Measurements from ENCODE around the gene PDE1C.

The PDE1C gene

DNA sequence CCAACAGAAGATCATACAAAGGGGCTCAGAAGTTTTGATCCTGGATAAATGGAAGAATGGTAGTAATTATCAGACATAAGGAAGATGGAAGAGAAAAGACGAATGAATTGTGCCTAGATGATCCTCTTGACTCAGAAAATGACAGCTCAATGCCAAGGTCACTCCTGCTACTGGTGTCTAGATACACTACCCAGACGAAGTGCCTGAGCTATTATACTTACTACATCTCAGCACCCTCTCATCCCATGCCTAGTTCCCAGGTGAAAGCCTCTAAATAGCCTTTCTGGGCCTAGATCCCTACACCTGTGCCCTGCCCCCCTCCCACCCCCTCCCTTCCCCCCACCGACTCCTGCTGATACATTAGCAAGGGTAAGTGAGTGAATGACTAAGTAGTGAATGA, 25.5 kb downstream of the PDE1C start:
- Histone ChIP-seq H3K9me2 (replicated peaks; ENCODE audit: low read depth, low read length) (no peaks in the 10 kb centered on the region), H3K27me3 (ENCODE audit: insufficient read depth, low read length, poor library complexity, severe bottlenecking) (no peaks in the 10 kb centered on the region), H3F3A (ENCODE audit: low read depth) (no peaks in the 10 kb centered on the region), H4K20me1 (ENCODE audit: insufficient read depth, low read length, poor library complexity, severe bottlenecking) (no peaks in the 10 kb centered on the region), H3K4me2 (ENCODE audit: low read depth, low read length, poor library complexity, severe bottlenecking) (no peak overlapping the region), H3K9ac (ENCODE audit: low read depth, low read length, poor library complexity, severe bottlenecking) (no peak overlapping the region), H3K4me3 (ENCODE audit: low read length, poor library complexity, severe bottlenecking) (no peak overlapping the region), H2AFZ (ENCODE audit: low read length) (no peak overlapping the region), H3K4me1 (ENCODE audit: insufficient read depth, low read length, poor library complexity, severe bottlenecking) (no peaks in the 10 kb centered on the region), H3K9me3 (ENCODE audit: insufficient read depth, low read depth, low read length) (no peaks in the 10 kb centered on the region), H3K36me3 (ENCODE audit: insufficient read depth, low read length) (no peaks in the 10 kb centered on the region), H3K79me2 (ENCODE audit: insufficient read depth, low read length) (no peaks in the 10 kb centered on the region)
- TF ChIP-seq EZH2phosphoT487 (IDR thresholded peaks at IDR 0.05; ENCODE audit: borderline replicate concordance) = no peak
- TF ChIP-seq, protein P1, sequence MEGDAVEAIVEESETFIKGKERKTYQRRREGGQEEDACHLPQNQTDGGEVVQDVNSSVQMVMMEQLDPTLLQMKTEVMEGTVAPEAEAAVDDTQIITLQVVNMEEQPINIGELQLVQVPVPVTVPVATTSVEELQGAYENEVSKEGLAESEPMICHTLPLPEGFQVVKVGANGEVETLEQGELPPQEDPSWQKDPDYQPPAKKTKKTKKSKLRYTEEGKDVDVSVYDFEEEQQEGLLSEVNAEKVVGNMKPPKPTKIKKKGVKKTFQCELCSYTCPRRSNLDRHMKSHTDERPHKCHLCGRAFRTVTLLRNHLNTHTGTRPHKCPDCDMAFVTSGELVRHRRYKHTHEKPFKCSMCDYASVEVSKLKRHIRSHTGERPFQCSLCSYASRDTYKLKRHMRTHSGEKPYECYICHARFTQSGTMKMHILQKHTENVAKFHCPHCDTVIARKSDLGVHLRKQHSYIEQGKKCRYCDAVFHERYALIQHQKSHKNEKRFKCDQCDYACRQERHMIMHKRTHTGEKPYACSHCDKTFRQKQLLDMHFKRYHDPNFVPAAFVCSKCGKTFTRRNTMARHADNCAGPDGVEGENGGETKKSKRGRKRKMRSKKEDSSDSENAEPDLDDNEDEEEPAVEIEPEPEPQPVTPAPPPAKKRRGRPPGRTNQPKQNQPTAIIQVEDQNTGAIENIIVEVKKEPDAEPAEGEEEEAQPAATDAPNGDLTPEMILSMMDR (conservative IDR thresholded peaks at IDR 0.05; ENCODE audit: low read length) = no peak

DNA sequence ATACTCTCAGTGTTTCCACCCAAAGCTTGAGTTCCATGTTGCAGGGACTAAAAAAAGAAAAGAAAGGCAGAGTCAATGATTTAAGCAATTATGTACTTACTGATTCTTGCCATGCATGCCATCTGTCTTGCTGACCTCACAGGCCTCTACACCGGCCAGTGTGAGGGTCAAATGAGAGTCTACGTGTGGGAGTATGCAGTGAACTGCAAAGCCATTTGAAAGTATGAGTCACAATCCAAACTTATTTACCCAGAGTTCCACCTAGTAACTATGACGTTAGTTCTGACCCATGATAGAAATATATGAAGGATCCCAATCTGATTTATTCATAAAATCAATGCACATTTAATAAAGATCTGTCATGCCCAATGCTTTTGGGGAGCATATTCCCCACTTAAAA, 26.5 kb downstream of the PDE1C start:
- no peaks in the 10 kb centered on the region for H3K4me1 ChIP-seq (ENCODE audit: insufficient read depth, low read length, poor library complexity, severe bottlenecking)
- no peaks in the 10 kb centered on the region for H3F3A ChIP-seq (ENCODE audit: low read depth)

DNA sequence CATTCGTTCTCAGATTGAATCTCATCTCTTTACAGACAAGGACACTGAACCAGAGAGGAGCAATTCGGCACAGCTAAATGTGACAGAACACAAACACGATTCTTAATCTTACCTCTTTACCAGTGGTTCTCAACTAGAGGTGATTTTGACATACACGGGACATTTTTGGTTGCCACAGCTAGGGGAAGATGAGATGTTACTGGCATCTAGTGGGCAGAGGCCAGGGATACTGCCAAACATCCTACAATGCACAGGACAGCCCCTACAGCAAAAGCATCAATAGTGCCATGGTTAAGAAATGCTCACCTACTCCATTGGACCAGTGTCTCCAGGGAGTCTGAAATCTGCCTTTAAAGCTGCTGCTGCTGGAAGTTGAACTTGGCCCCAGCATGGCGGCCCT, 27.3 kb downstream of the PDE1C start:
- no peaks in the 10 kb centered on the region for H4K20me1 ChIP-seq (ENCODE audit: insufficient read depth, low read length, poor library complexity, severe bottlenecking)
- H3K79me2 ChIP-seq (ENCODE audit: insufficient read depth, low read length) = no peaks in the 10 kb centered on the region
- H3F3A ChIP-seq (ENCODE audit: low read depth) = no peaks in the 10 kb centered on the region
- H3K9me3 ChIP-seq (ENCODE audit: insufficient read depth, low read depth, low read length) = no peaks in the 10 kb centered on the region
- H2AFZ ChIP-seq (ENCODE audit: low read length) = no peak overlapping the region
- no peaks in the 10 kb centered on the region for H3K4me1 ChIP-seq (ENCODE audit: insufficient read depth, low read length, poor library complexity, severe bottlenecking)
- no peaks in the 10 kb centered on the region for H3K36me3 ChIP-seq (ENCODE audit: insufficient read depth, low read length)
- no peak overlapping the region for H3K4me3 ChIP-seq (ENCODE audit: low read length, poor library complexity, severe bottlenecking)
- H3K27me3 ChIP-seq (ENCODE audit: insufficient read depth, low read length, poor library complexity, severe bottlenecking) = no peaks in the 10 kb centered on the region
- TF ChIP-seq EZH2phosphoT487 (IDR thresholded peaks at IDR 0.05; ENCODE audit: borderline replicate concordance) = no peak
- TF ChIP-seq, protein P1 (conservative IDR thresholded peaks at IDR 0.05; ENCODE audit: low read length) = no peak
- no peak overlapping the region for H3K4me2 ChIP-seq (ENCODE audit: low read depth, low read length, poor library complexity, severe bottlenecking)
- no peaks in the 10 kb centered on the region for H3K9me2 ChIP-seq (replicated peaks; ENCODE audit: low read depth, low read length)
- no peak overlapping the region for H3K9ac ChIP-seq (ENCODE audit: low read depth, low read length, poor library complexity, severe bottlenecking)

More for the DNA sequence above, 26.5 kb downstream of the PDE1C start:
- Histone ChIP-seq H3K4me3 (ENCODE audit: low read length, poor library complexity, severe bottlenecking) (no peak overlapping the region), H4K20me1 (ENCODE audit: insufficient read depth, low read length, poor library complexity, severe bottlenecking) (no peaks in the 10 kb centered on the region), H2AFZ (ENCODE audit: low read length) (no peak overlapping the region), H3K9me3 (ENCODE audit: insufficient read depth, low read depth, low read length) (no peaks in the 10 kb centered on the region), H3K36me3 (ENCODE audit: insufficient read depth, low read length) (no peaks in the 10 kb centered on the region), H3K4me2 (ENCODE audit: low read depth, low read length, poor library complexity, severe bottlenecking) (no peak overlapping the region), H3K9me2 (replicated peaks; ENCODE audit: low read depth, low read length) (no peaks in the 10 kb centered on the region), H3K79me2 (ENCODE audit: insufficient read depth, low read length) (no peaks in the 10 kb centered on the region), H3K27me3 (ENCODE audit: insufficient read depth, low read length, poor library complexity, severe bottlenecking) (no peaks in the 10 kb centered on the region), H3K9ac (ENCODE audit: low read depth, low read length, poor library complexity, severe bottlenecking) (no peak overlapping the region)
- no peak for TF ChIP-seq EZH2phosphoT487 (IDR thresholded peaks at IDR 0.05; ENCODE audit: borderline replicate concordance)
- TF ChIP-seq, protein P1 (conservative IDR thresholded peaks at IDR 0.05; ENCODE audit: low read length) = no peak
